ENCODE measurements around the gene JPH2.

DNA sequence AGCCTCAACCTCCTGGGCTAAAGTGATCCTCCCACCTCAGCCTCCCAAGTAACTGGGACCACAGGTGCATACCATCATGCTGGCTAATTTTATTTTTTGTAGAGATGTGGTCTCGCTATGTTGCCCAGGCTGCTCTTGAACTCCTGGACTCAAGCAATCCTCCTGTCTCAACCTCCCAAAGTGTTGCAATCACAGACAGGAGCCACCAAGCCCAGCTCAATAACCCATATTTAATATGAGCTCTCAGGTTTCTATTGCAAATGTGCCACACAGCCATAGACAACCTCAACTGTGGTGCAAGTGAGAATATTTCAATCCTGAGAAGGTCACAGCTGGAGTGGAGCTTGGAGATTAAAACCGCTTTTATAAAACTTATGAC lies 14.4 kb downstream of the JPH2 start:
- no peak for TF ChIP-seq GATA3 (IDR thresholded peaks at IDR 0.05; ENCODE audit: low read depth, low read length)
- no peak for TF ChIP-seq GATA2 (IDR thresholded peaks at IDR 0.05; ENCODE audit: low read depth, low read length)
